SK-N-SH (cell line): ENCODE data around the gene ATN1. TPM values are rescaled to one million over a fixed set of nuclear protein-coding genes. Genes with fewer than 3 reads are reported as not detected.
A peak's percentile ranks its signal among the peaks of the same experiment; 100 is the strongest.

Source experiments
- CTCF ChIA-PET: fragments of 300-600, 350-600 bp; formaldehyde crosslinking; extraction: SDS; loops from one replicate; lab custom pipeline; 2021; lab: Yijun Ruan, JAX
- POLR2A ChIA-PET: fragments of 350-600 bp; sonication (Branson Sonifier 250); formaldehyde crosslinking; extraction: SDS; loops from one replicate; lab custom pipeline; 2020; ENCODE audit warnings: antibody characterized with exemption, inconsistent platforms; lab: Yijun Ruan, JAX
- DNase-seq: peaks from one replicate; pipeline ENCODE4 v3.0.0; 2012
- H2AFZ ChIP-seq: fragments of 200-600 bp; sonication (generic); 2 replicates; pipeline ENCODE4 v1.8.1; 2016; ENCODE audit warnings: antibody characterized with exemption, mild to moderate bottlenecking, low read depth
- H3F3A ChIP-seq: fragments of 200-600 bp; sonication (generic); replicated peaks from 2 replicates; pipeline ENCODE3; 2016; ENCODE audit warnings: antibody characterized with exemption, mild to moderate bottlenecking; ENCODE audit not compliant: insufficient read depth
- H3K27ac ChIP-seq, 2 experiments: fragments of 200-500 bp in 1 of 2; fragments of 200-600 bp in 1 of 2; sonication (Bioruptor generic) in 1 of 2; sonication (generic), shearing (Covaris generic) in 1 of 2; 2 replicates each; pipeline versions ENCODE4 v1.5.1 to v1.6.1; 2014 to 2016; ENCODE audit warnings: low read depth in 2 of 2, inconsistent platforms in 1 of 2, low read length in 1 of 2, mild to moderate bottlenecking in 1 of 2, mixed read lengths in 1 of 2
- H3K27me3 ChIP-seq: fragments of 200-600 bp; sonication (generic), shearing (Covaris generic); 2 replicates; pipeline ENCODE4 v1.6.1; 2016; ENCODE audit warnings: mixed run types; ENCODE audit not compliant: insufficient read depth
- H3K36me3 ChIP-seq, 2 experiments: fragments of 200-500 bp in 1 of 2; fragments of 200-600 bp in 1 of 2; sonication (Bioruptor generic) in 1 of 2; sonication (generic) in 1 of 2; replicated peaks in 1 of 2; 2 replicates each; pipeline versions ENCODE3 to v1.5.1; 2014 to 2016; ENCODE audit warnings: low read length in 1 of 2, mild to moderate bottlenecking in 1 of 2; ENCODE audit not compliant: insufficient read depth in 2 of 2, control insufficient read depth in 1 of 2
- H3K4me1 ChIP-seq, 2 experiments: fragments of 200-500 bp in 1 of 2; fragments of 200-600 bp in 1 of 2; sonication (Bioruptor generic) in 1 of 2; sonication (generic), shearing (Covaris generic) in 1 of 2; 2 replicates each; pipeline versions ENCODE4 v1.5.1 to v1.6.1; 2014 to 2016; ENCODE audit warnings: low read depth in 1 of 2, low read length in 1 of 2, mixed run types in 1 of 2; ENCODE audit not compliant: insufficient read depth in 2 of 2, control insufficient read depth in 1 of 2
- H3K4me2 ChIP-seq: fragments of 200-600 bp; sonication (generic), shearing (Covaris generic); 2 replicates; pipeline ENCODE4 v1.6.1; 2017; ENCODE audit warnings: mixed run types
- H3K4me3 ChIP-seq, 2 experiments: fragments of 200-500 bp in 1 of 2; fragments of 200-600 bp in 1 of 2; sonication (Bioruptor generic) in 1 of 2; sonication (generic), shearing (Covaris generic) in 1 of 2; 2 replicates each; pipeline versions ENCODE4 v1.5.1 to v1.8.1; 2014 to 2016; ENCODE audit warnings: low read depth in 2 of 2, inconsistent platforms in 1 of 2, low read length in 1 of 2, mild to moderate bottlenecking in 1 of 2, mixed read lengths in 1 of 2, moderate library complexity in 1 of 2
- H3K79me2 ChIP-seq: fragments of 200-600 bp; sonication (generic); 2 replicates; pipeline ENCODE4 v1.8.1; 2017; ENCODE audit warnings: mild to moderate bottlenecking; ENCODE audit not compliant: insufficient read depth
- H3K9ac ChIP-seq: fragments of 200-600 bp; sonication (generic); 2 replicates; pipeline ENCODE4 v1.6.1; 2017; ENCODE audit warnings: mixed run types
- H3K9me2 ChIP-seq: fragments of 200-600 bp; sonication (generic); 2 replicates; pipeline ENCODE4 v1.6.1; 2017; ENCODE audit warnings: mixed run types
- H3K9me3 ChIP-seq: fragments of 200-600 bp; sonication (generic); 2 replicates; pipeline ENCODE4 v1.6.1; 2017; ENCODE audit warnings: mixed run types, mild to moderate bottlenecking, moderate library complexity
- H4K20me1 ChIP-seq: fragments of 200-600 bp; sonication (generic); 2 replicates; pipeline ENCODE4 v1.6.1; 2017; ENCODE audit warnings: mild to moderate bottlenecking, mixed run types; ENCODE audit not compliant: insufficient read depth
- CHD2 ChIP-seq: fragments of 150-350 bp; IDR thresholded peaks from 2 replicates; pipeline ENCODE4 v1.6.1; 2018; ENCODE audit warnings: low read length; ENCODE audit not compliant: partially characterized antibody
- CTCF ChIP-seq: fragments of 200-600 bp; sonication (generic); IDR thresholded peaks from 2 replicates; pipeline ENCODE4 v1.6.1; 2017; ENCODE audit warnings: antibody characterized with exemption, mild to moderate bottlenecking, moderate library complexity
- ELF1 ChIP-seq: IDR thresholded peaks from 2 replicates; pipeline ENCODE4 v1.4.0; 2012
- FOXJ3 ChIP-seq: sonication (generic); formaldehyde crosslinking; IDR thresholded peaks from 2 replicates; pipeline ENCODE4 v1.5.1; 2020; ENCODE audit warnings: mild to moderate bottlenecking, missing genetic modification reagents
- FOXM1 ChIP-seq: IDR thresholded peaks from 2 replicates; pipeline ENCODE4 v1.4.0; 2012; ENCODE audit warnings: low read depth, mild to moderate bottlenecking
- GABPA ChIP-seq: IDR thresholded peaks from 2 replicates; pipeline ENCODE4 v1.4.0; 2012; ENCODE audit warnings: low read depth, mild to moderate bottlenecking
- GATA2 ChIP-seq: sonication (generic); formaldehyde crosslinking; IDR thresholded peaks from 2 replicates; pipeline ENCODE4 v1.5.0; 2020; ENCODE audit warnings: mild to moderate bottlenecking, missing genetic modification reagents
- IRF3 ChIP-seq: fragments of 150-350 bp; IDR thresholded peaks from 2 replicates; pipeline ENCODE4 v1.6.1; 2016; ENCODE audit warnings: mild to moderate bottlenecking, low read depth, low read length
- JUND ChIP-seq: IDR thresholded peaks from 2 replicates; pipeline ENCODE4 v1.4.0; 2012
- MXI1 ChIP-seq: IDR thresholded peaks from 2 replicates; pipeline ENCODE4 v1.6.1; 2012; ENCODE audit warnings: mild to moderate bottlenecking, low read depth, low read length, improper control_type of control experiment
- NRF1 ChIP-seq: IDR thresholded peaks from 2 replicates; pipeline ENCODE4 v1.6.1; 2012; ENCODE audit warnings: low read depth, mild to moderate bottlenecking, low read length
- RAD21 ChIP-seq: IDR thresholded peaks from 2 replicates; pipeline ENCODE4 v1.6.1; 2012; ENCODE audit warnings: mild to moderate bottlenecking, low read length
- REST ChIP-seq: IDR thresholded peaks from 2 replicates; pipeline ENCODE4 v1.6.1; 2012; ENCODE audit warnings: mild to moderate bottlenecking, low read depth, low read length, moderate library complexity
- RFX5 ChIP-seq: IDR thresholded peaks from 2 replicates; pipeline ENCODE4 v1.6.1; 2012; ENCODE audit warnings: mild to moderate bottlenecking, improper control_type of control experiment, low read length
- TCF12 ChIP-seq: IDR thresholded peaks from 2 replicates; pipeline ENCODE4 v1.4.0; 2012
- ZBTB33 ChIP-seq: IDR thresholded peaks from 2 replicates; pipeline ENCODE4 v1.4.0; 2012; ENCODE audit warnings: low read depth, borderline replicate concordance
- WGBS: methylation state at CpG from one replicate; pipeline ENCODE4 v1.1.6; 2017; ENCODE audit warnings: low lambda C conversion rate; 5-methylcytosine and 5-hydroxymethylcytosine counted together
- polyA plus RNA-seq, 3 experiments: library from polyadenylated mRNA; depleted of rRNA; stranded (reverse); fragments of >200 nt; gene quantifications; 2 replicates each; pipeline ENCODE4 v1.2.3, GENCODE V29; 2012

Gene ATN1
- polyA plus RNA-seq, 1 of the 3 experiments (the other 2 are of a cell fraction): 29.3 TPM

- H4K20me1 ChIP-seq: no peaks in the 10 kb centered on the region
- POLR2A ChIA-PET: interaction anchor here (1.0 to 1.5 kb wide), 2 partner anchors 14 to 15 kb away, joined by 3 to 5 read pairs; partner anchors contain the start of genes C12orf57 and RNU7-1
- H3F3A ChIP-seq: no peaks in the 10 kb centered on the region
- no peak overlapping the region for H3K9ac ChIP-seq
- no peaks in the 10 kb centered on the region for H3K9me2 ChIP-seq
- H3K4me1 ChIP-seq: peaks cover 0 to 8% of the 10 kb centered on the region in 2 experiments; a peak in 2 of 4 replicates
- no peaks in the 10 kb centered on the region for H3K36me3 ChIP-seq
- DNase-seq: peak; percentile 16
- H2AFZ ChIP-seq: no peak overlapping the region
- no peaks in the 10 kb centered on the region for H3K27me3 ChIP-seq
- H3K79me2 ChIP-seq: no peaks in the 10 kb centered on the region
- no peaks in the 10 kb centered on the region for H3K9me3 ChIP-seq
- H3K4me2 ChIP-seq: no peak overlapping the region
- CTCF ChIA-PET: interaction anchor here (7.6 to 8.0 kb wide), 2 partner anchors 13 to 33 kb away, joined by 62 to 114 read pairs; partner anchors contain the start of genes C12orf57 and RNU7-1
- WGBS: 82% methylated on average over 10 of the region's 10 CpGs
- no peak overlapping the region for H3K27ac ChIP-seq
- H3K4me3 ChIP-seq: no peak overlapping the region
- TF ChIP-seq FOXM1 (no peak), CTCF (no peak), RFX5 (no peak), GATA2 (CRISPR knock-in tag) (no peak), CHD2 (no peak), ELF1 (no peak), IRF3 (no peak)
- TF ChIP-seq, all 33 proteins: peak for 0
Observed at GRCh38 chr12:6958609-6959057, 30.9 kb downstream of the ATN1 start.

GRCh38 chr12:6959058-6959804 lies 31.5 kb downstream of the ATN1 start:
- H3K79me2 ChIP-seq: no peaks in the 10 kb centered on the region
- H3K36me3 ChIP-seq: peaks cover 0 to 1% of the 10 kb centered on the region in 2 experiments
- DNase-seq: no peak
- no peaks in the 10 kb centered on the region for H4K20me1 ChIP-seq
- no peaks in the 10 kb centered on the region for H3K27me3 ChIP-seq
- ChIA-PET CTCF (interaction anchor here (1.4 to 8.0 kb wide), 3 partner anchors 14 to 149 kb away, joined by 4 to 114 read pairs (median 62); partner anchors contain the start of genes C12orf57 and RNU7-1), POLR2A (interaction anchor here (1.5 kb wide), 1 partner anchor 15 kb away, joined by 3 read pairs; the partner anchor contains the start of gene C12orf57)
- WGBS: 88% methylated on average over 22 of the region's 24 CpGs
- no peak overlapping the region for H2AFZ ChIP-seq
- no peaks in the 10 kb centered on the region for H3K9me2 ChIP-seq
- H3K4me1 ChIP-seq: peaks cover 0 to 8% of the 10 kb centered on the region in 2 experiments; a peak in 2 of 4 replicates
- no peak overlapping the region for H3K9ac ChIP-seq
- H3K27ac ChIP-seq: no peak overlapping the region
- no peak overlapping the region for H3K4me2 ChIP-seq
- H3K9me3 ChIP-seq: no peaks in the 10 kb centered on the region
- peaks cover 2% of the 10 kb centered on the region for H3F3A ChIP-seq
- H3K4me3 ChIP-seq: no peak overlapping the region
- TF ChIP-seq CHD2 (no peak), MXI1 (no peak), FOXJ3 (no peak), RAD21 (no peak), NRF1 (no peak), GABPA (no peak), JUND (no peak), FOXM1 (no peak), REST (no peak), ZBTB33 (no peak), TCF12 (no peak)
